Transverse colon (tissue), 4 donors: ENCODE results near the gene OR2F2.

ENCODE experiments used
- EP300 ChIP-seq: sonication (generic); formaldehyde crosslinking; IDR thresholded peaks from one replicate; pipeline ENCODE4 v1.6.1; 2017; ENCODE audit warnings: antibody characterized with exemption, low read depth
- POLR2A ChIP-seq: fragments of 450-650 bp; IDR thresholded peaks from one replicate; pipeline ENCODE4 v1.6.1; 2016; ENCODE audit warnings: antibody characterized with exemption, mild to moderate bottlenecking, moderate library complexity
- POLR2AphosphoS5 ChIP-seq, 3 donors: sonication (generic); formaldehyde crosslinking; IDR thresholded peaks; one replicate each; pipeline ENCODE4 v1.6.1; 2016; ENCODE audit warnings: antibody characterized with exemption in 3 of 3
- TF ChIP-seq, protein P1 (sequence below), 5 experiments: fragments of 200-600 bp in 3 of 5; fragments of 450-650 bp in 2 of 5; sonication (generic) in 3 of 5; IDR thresholded peaks; 1 replicate in 2 of 5; 2 replicates in 3 of 5; pipeline ENCODE4 v1.5.1; 2016 to 2017; ENCODE audit warnings: antibody characterized with exemption in 5 of 5, inconsistent platforms in 3 of 5, mild to moderate bottlenecking in 2 of 5, moderate library complexity in 1 of 5

DNA sequence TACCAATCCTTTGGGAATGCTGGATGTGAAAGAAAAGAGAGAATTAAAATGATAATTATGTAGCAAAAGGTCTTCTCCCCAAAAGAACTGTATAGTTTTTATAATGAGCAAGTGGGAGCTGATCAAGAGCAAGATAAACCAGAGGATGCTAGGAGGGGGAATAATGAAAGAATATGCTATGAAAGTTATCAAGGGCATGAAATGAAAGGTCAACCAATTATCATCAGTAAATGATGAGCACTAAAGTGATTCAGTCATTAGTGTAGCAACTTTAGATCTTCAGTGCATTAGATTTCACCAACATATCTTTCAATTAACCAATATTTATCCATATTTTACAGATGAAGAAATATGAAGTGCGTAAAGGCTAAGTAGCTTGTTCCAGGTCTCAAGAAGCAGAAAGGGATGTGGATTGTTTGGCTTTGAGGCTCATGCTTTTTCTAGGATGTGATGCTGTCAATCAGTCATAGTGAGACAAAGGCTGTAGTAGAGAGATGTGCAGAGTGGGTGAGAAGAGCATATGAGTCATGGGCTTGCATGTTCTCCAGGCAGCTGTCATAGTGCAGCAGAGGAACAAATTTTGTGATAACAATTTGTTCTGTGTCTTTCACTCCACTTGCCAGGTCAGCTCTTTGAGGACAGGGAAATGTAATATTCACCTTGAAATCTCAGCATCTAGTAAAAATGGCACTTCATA lies 5.7 kb upstream of the OR2F2 start:
- TF ChIP-seq, protein P1, sequence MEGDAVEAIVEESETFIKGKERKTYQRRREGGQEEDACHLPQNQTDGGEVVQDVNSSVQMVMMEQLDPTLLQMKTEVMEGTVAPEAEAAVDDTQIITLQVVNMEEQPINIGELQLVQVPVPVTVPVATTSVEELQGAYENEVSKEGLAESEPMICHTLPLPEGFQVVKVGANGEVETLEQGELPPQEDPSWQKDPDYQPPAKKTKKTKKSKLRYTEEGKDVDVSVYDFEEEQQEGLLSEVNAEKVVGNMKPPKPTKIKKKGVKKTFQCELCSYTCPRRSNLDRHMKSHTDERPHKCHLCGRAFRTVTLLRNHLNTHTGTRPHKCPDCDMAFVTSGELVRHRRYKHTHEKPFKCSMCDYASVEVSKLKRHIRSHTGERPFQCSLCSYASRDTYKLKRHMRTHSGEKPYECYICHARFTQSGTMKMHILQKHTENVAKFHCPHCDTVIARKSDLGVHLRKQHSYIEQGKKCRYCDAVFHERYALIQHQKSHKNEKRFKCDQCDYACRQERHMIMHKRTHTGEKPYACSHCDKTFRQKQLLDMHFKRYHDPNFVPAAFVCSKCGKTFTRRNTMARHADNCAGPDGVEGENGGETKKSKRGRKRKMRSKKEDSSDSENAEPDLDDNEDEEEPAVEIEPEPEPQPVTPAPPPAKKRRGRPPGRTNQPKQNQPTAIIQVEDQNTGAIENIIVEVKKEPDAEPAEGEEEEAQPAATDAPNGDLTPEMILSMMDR (IDR thresholded peaks at IDR 0.05): no peak
- TF ChIP-seq EP300 (no peak), POLR2A (no peak), POLR2AphosphoS5 (IDR thresholded peaks at IDR 0.05) (no peak)
